ENCODE data around the gene NHS. TPM values are rescaled to one million over a fixed set of nuclear protein-coding genes. Genes with fewer than 3 reads are reported as not detected.

Gene NHS
- total RNA-seq, 4 donors from 2014 or later = 4.6 to 9.9 (median 7.2) TPM

- Histone ChIP-seq H3K27ac (no peak overlapping the region), H3K9me3 (no peaks in the 10 kb centered on the region), H3K27me3 (no peaks in the 10 kb centered on the region), H3K36me3 (no peaks in the 10 kb centered on the region), H3K4me1 (no peaks in the 10 kb centered on the region), H3K4me3 (no peak overlapping the region)
- no peak for DNase-seq (ENCODE audit: low spot score in 2 of 2)
- TF ChIP-seq EP300 (IDR thresholded peaks at IDR 0.05) (no peak), POLR2AphosphoS5 (IDR thresholded peaks at IDR 0.05) (no peak), POLR2A (IDR thresholded peaks at IDR 0.05) (no peak), CTCF (IDR thresholded peaks at IDR 0.05) (no peak)
- 60% methylated on average over 1 of the region's 1 CpG for WGBS
These were observed 263.7 kb downstream of the NHS start for GRCh38 chrX:17638731-17639130.

- H3K4me3 ChIP-seq = no peak overlapping the region
- no peaks in the 10 kb centered on the region for H3K9me3 ChIP-seq
- TF ChIP-seq EP300 (IDR thresholded peaks at IDR 0.05) = no peak
- no peaks in the 10 kb centered on the region for H3K27me3 ChIP-seq
- no peak for DNase-seq (ENCODE audit: low spot score in 2 of 2)
- no peaks in the 10 kb centered on the region for H3K36me3 ChIP-seq
- no peaks in the 10 kb centered on the region for H3K4me1 ChIP-seq
- no peak overlapping the region for H3K27ac ChIP-seq
These were observed 267.9 kb downstream of the NHS start for GRCh38 chrX:17642891-17643290.

- TF ChIP-seq POLR2A (IDR thresholded peaks at IDR 0.05) (no peak), CTCF (IDR thresholded peaks at IDR 0.05) (no peak), EP300 (IDR thresholded peaks at IDR 0.05) (no peak), POLR2AphosphoS5 (IDR thresholded peaks at IDR 0.05) (no peak)
- Histone ChIP-seq H3K4me1 (no peaks in the 10 kb centered on the region), H3K9me3 (no peaks in the 10 kb centered on the region), H3K27ac (no peak overlapping the region), H3K27me3 (no peaks in the 10 kb centered on the region), H3K36me3 (no peaks in the 10 kb centered on the region), H3K4me3 (no peak overlapping the region)
- DNase-seq (ENCODE audit: low spot score in 2 of 2) = no peak
These were observed 268.5 kb downstream of the NHS start for GRCh38 chrX:17643528-17643927.

- no peaks in the 10 kb centered on the region for H3K36me3 ChIP-seq
- WGBS = 94% methylated on average over 1 of the region's 1 CpG
- H3K4me1 ChIP-seq = no peaks in the 10 kb centered on the region
- no peaks in the 10 kb centered on the region for H3K9me3 ChIP-seq
- no peak overlapping the region for H3K4me3 ChIP-seq
- DNase-seq (ENCODE audit: low spot score in 2 of 2) = no peak
- H3K27ac ChIP-seq = no peak overlapping the region
- no peak for TF ChIP-seq CTCF (IDR thresholded peaks at IDR 0.05)
- no peak for TF ChIP-seq EP300 (IDR thresholded peaks at IDR 0.05)
- no peak for TF ChIP-seq POLR2AphosphoS5 (IDR thresholded peaks at IDR 0.05)
- TF ChIP-seq POLR2A (IDR thresholded peaks at IDR 0.05) = no peak
- no peaks in the 10 kb centered on the region for H3K27me3 ChIP-seq
These were observed 269.0 kb downstream of the NHS start for GRCh38 chrX:17644001-17644400.

DNA sequence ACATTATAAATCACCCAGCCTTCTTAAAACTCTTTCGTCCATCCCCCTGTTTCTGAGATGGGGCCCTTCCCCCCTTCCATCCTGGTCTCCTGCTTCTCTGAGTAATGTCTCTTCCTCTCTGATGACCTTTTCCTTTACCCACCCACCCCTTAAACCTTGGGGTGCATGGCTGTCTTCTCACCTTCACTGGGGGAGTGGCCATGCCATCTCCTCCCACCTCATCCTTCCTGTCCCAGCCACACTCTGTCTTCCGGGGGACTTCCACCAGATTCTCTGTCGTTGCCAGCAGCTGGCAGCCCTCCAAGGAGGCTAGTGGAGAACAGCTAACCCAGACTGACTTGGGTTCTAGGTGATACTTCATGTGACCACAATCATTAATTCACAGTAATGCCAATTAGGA lies 279.1 kb downstream of the NHS start:
- TF ChIP-seq POLR2A (IDR thresholded peaks at IDR 0.05) (no peak), EP300 (IDR thresholded peaks at IDR 0.05) (no peak), POLR2AphosphoS5 (IDR thresholded peaks at IDR 0.05) (no peak), CTCF (IDR thresholded peaks at IDR 0.05) (no peak)
- Histone ChIP-seq H3K4me1 (peaks cover 10% of the 10 kb centered on the region), H3K27me3 (peaks cover 3% of the 10 kb centered on the region), H3K36me3 (no peaks in the 10 kb centered on the region), H3K9me3 (no peaks in the 10 kb centered on the region), H3K27ac (no peak overlapping the region), H3K4me3 (no peak overlapping the region)
- 62% methylated on average over 3 of the region's 3 CpGs for WGBS
- DNase-seq (ENCODE audit: low spot score in 2 of 2) = no peak
